B cell (primary cell): ENCODE results near the gene GLRA3. TPM values are rescaled to one million over a fixed set of nuclear protein-coding genes. Genes with fewer than 3 reads are reported as not detected.

Experiments
- ATAC-seq: fragments of 200-7000 bp; cut with Tn5 transposase; one replicate; pipeline ENCODE4 v1.10.0; 2021; ENCODE audit warnings: low read depth, mild to moderate bottlenecking, moderate number of reproducible peaks, moderate library complexity
- CTCF ChIA-PET: fragments of 350-600 bp; sonication (Branson Sonifier 250); formaldehyde crosslinking; loops from one replicate; lab custom pipeline; 2021; ENCODE audit warnings: antibody characterized with exemption, inconsistent platforms; lab: Charles Lee
- POLR2A ChIA-PET: fragments of 350-600 bp; sonication (Branson Sonifier 250); formaldehyde crosslinking; loops from one replicate; lab custom pipeline; 2021; ENCODE audit warnings: antibody characterized with exemption; lab: Charles Lee
- DNase-seq: peaks from one replicate; pipeline ENCODE4 v3.0.0; 2013
- H2AFZ ChIP-seq: 2 replicates; pipeline ENCODE4 v1.6.1; 2012; ENCODE audit warnings: mild to moderate bottlenecking, low read depth, low read length; ENCODE audit not compliant: insufficient read depth, poor library complexity, severe bottlenecking
- H3K27ac ChIP-seq, 2 donors: 1 replicate in 1 of 2; 2 replicates in 1 of 2; pipeline ENCODE4 v1.5.1; 2012 to 2013; ENCODE audit warnings: low read length in 2 of 2, mild to moderate bottlenecking in 2 of 2, moderate library complexity in 1 of 2
- H3K27me3 ChIP-seq, 4 experiments: fragments of 200-600 bp in 1 of 4; sonication (generic) in 1 of 4; replicated peaks in 1 of 4; 1 replicate in 2 of 4; 2 replicates in 2 of 4; pipeline versions ENCODE4 v1.6.1 to v1.7.0; 2013 to 2016; ENCODE audit warnings: low read length in 3 of 4, mild to moderate bottlenecking in 2 of 4, mixed read lengths in 1 of 4, moderate library complexity in 1 of 4; ENCODE audit not compliant: insufficient read depth in 4 of 4, control insufficient read depth in 3 of 4; ENCODE audit errors: control extremely low read depth in 1 of 4
- H3K36me3 ChIP-seq, 2 experiments: replicated peaks in 1 of 2; 1 replicate in 1 of 2; 2 replicates in 1 of 2; pipeline versions ENCODE4 v1.6.1 to v1.7.1; 2013; ENCODE audit warnings: low read length in 1 of 2; ENCODE audit not compliant: insufficient read depth in 2 of 2, control insufficient read depth in 1 of 2; ENCODE audit errors: control extremely low read depth in 1 of 2, extremely low read depth in 1 of 2
- H3K4me1 ChIP-seq, 2 donors: fragments of 200-600 bp in 1 of 2; sonication (generic) in 1 of 2; 1 replicate in 1 of 2; 2 replicates in 1 of 2; pipeline versions ENCODE4 v1.5.1 to v1.6.1; 2013 to 2017; ENCODE audit warnings: low read length in 2 of 2; ENCODE audit not compliant: control insufficient read depth in 2 of 2, insufficient read depth in 2 of 2
- H3K4me2 ChIP-seq: replicated peaks from 2 replicates; pipeline ENCODE3; 2012; ENCODE audit warnings: mild to moderate bottlenecking, low read depth, low read length; ENCODE audit not compliant: poor library complexity, severe bottlenecking
- H3K4me3 ChIP-seq, 5 experiments: fragments of 200-600 bp in 1 of 5; sonication (generic) in 1 of 5; 1 replicate in 3 of 5; 2 replicates in 2 of 5; pipeline versions ENCODE4 v1.5.1 to v1.7.0; 2011 to 2016; ENCODE audit warnings: low read length in 4 of 5, mild to moderate bottlenecking in 4 of 5, low read depth in 2 of 5, control low read depth in 1 of 5, moderate library complexity in 1 of 5; ENCODE audit not compliant: insufficient read depth in 1 of 5; ENCODE audit errors: control extremely low read depth in 1 of 5, extremely low read depth in 1 of 5
- H3K79me2 ChIP-seq: fragments of 200-600 bp; sonication (generic); one replicate; pipeline ENCODE4 v1.6.0; 2016; ENCODE audit warnings: low read length; ENCODE audit not compliant: control insufficient read depth, insufficient read depth
- H3K9ac ChIP-seq: fragments of 200-600 bp; sonication (generic); 2 replicates; pipeline ENCODE4 v1.6.1; 2017; ENCODE audit warnings: mild to moderate bottlenecking, low read length, moderate library complexity
- H3K9me3 ChIP-seq, 3 donors: one replicate each; pipeline versions ENCODE4 v1.6.1 to v1.7.1; 2013; ENCODE audit warnings: low read length in 2 of 3; ENCODE audit not compliant: control insufficient read depth in 2 of 3, insufficient read depth in 1 of 3; ENCODE audit errors: control extremely low read depth in 1 of 3
- H4K20me1 ChIP-seq: 2 replicates; pipeline ENCODE4 v1.6.0; 2012; ENCODE audit warnings: mild to moderate bottlenecking, low read length; ENCODE audit not compliant: insufficient read depth, control insufficient read depth, poor library complexity, severe bottlenecking
- H3K27ac Mint-ChIP-seq: one replicate; pipeline ENCODE4 v1.8.0; 2021; ENCODE audit warnings: mixed read lengths
- H3K27me3 Mint-ChIP-seq: one replicate; pipeline ENCODE4 v1.8.0; 2021; ENCODE audit warnings: mixed read lengths
- H3K4me1 Mint-ChIP-seq: one replicate; pipeline ENCODE4 v1.8.0; 2021; ENCODE audit warnings: mixed read lengths
- H3K4me3 Mint-ChIP-seq: one replicate; pipeline ENCODE4 v1.8.0; 2021; ENCODE audit warnings: mixed read lengths
- H3K9me3 Mint-ChIP-seq: one replicate; pipeline ENCODE4 v1.8.0; 2022; ENCODE audit warnings: mixed read lengths; ENCODE audit not compliant: insufficient read depth
- EZH2 ChIP-seq: IDR thresholded peaks from 2 replicates; pipeline ENCODE4 v1.6.1; 2012; ENCODE audit warnings: borderline replicate concordance, low read depth, mild to moderate bottlenecking, moderate library complexity, low read length; ENCODE audit not compliant: insufficient read depth, poor library complexity, severe bottlenecking
- WGBS: methylation state at CpG from one replicate; pipeline ENCODE4 v1.1.5; 2013; ENCODE audit warnings: missing lambda C conversion rate; ENCODE audit not compliant: insufficient coverage; 5-methylcytosine and 5-hydroxymethylcytosine counted together
- intact Hi-C: fragments of 100-400 bp; cut with micrococcal nuclease; formaldehyde crosslinking; loops from one replicate; pipeline ENCODE4 v1.10.0; 2022
- polyA plus RNA-seq: library from polyadenylated mRNA; depleted of rRNA; stranded (reverse); fragments of >200 nt; gene quantifications from 2 replicates; pipeline ENCODE4 v1.2.3, GENCODE V29; 2012
- total RNA-seq, 2 donors: library from RNA; stranded (reverse); fragments of 120-200 nt in 1 of 2; gene quantifications; 1 replicate in 1 of 2; 2 replicates in 1 of 2; pipeline versions ENCODE4 v1.2.3 to v1.2.4, GENCODE V29; 2013 to 2022
- TF ChIP-seq, protein P1 (sequence below): fragments of 200-600 bp; IDR thresholded peaks from one replicate; pipeline ENCODE4 v1.8.0; 2022; ENCODE audit warnings: antibody characterized with exemption, mild to moderate bottlenecking

Gene GLRA3
- total and polyA plus RNA-seq, 2 donors (not counting 1 experiment from before 2014, with no cell fraction given) = 0.12 to 0.30 TPM

GRCh38 chr4:174616661-174617060 is 212.4 kb downstream of the GLRA3 start:
- no peak overlapping the region for H3K9ac ChIP-seq
- ChIA-PET CTCF (no interaction called here), POLR2A (no interaction called here)
- WGBS = no CpG with 5 or more reads among the region's 3 CpGs
- no peaks in the 10 kb centered on the region for H4K20me1 ChIP-seq
- no peaks in the 10 kb centered on the region for H3K27me3 Mint-ChIP-seq
- H3K4me2 ChIP-seq = no peak overlapping the region
- peaks cover 2% of the 10 kb centered on the region for H3K9me3 Mint-ChIP-seq
- TF ChIP-seq EZH2 = no peak
- TF ChIP-seq, protein P1, sequence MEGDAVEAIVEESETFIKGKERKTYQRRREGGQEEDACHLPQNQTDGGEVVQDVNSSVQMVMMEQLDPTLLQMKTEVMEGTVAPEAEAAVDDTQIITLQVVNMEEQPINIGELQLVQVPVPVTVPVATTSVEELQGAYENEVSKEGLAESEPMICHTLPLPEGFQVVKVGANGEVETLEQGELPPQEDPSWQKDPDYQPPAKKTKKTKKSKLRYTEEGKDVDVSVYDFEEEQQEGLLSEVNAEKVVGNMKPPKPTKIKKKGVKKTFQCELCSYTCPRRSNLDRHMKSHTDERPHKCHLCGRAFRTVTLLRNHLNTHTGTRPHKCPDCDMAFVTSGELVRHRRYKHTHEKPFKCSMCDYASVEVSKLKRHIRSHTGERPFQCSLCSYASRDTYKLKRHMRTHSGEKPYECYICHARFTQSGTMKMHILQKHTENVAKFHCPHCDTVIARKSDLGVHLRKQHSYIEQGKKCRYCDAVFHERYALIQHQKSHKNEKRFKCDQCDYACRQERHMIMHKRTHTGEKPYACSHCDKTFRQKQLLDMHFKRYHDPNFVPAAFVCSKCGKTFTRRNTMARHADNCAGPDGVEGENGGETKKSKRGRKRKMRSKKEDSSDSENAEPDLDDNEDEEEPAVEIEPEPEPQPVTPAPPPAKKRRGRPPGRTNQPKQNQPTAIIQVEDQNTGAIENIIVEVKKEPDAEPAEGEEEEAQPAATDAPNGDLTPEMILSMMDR = no peak
- H2AFZ ChIP-seq = no peak overlapping the region
- peaks cover 3% of the 10 kb centered on the region for H3K4me1 Mint-ChIP-seq
- H3K4me3 ChIP-seq = no peak overlapping the region
- no peaks in the 10 kb centered on the region for H3K79me2 ChIP-seq
- H3K9me3 ChIP-seq = peaks cover 0 to 4% (median 0%) of the 10 kb centered on the region in 3 donors
- DNase-seq (no peak), ATAC-seq (no peak)
- no peaks in the 10 kb centered on the region for H3K36me3 ChIP-seq
- H3K4me1 ChIP-seq = no peaks in the 10 kb centered on the region
- H3K27ac Mint-ChIP-seq = no peak overlapping the region
- H3K27me3 ChIP-seq = no peaks in the 10 kb centered on the region
- no peak overlapping the region for H3K27ac ChIP-seq
- H3K4me3 Mint-ChIP-seq = no peak overlapping the region
- intact Hi-C loops = no loop called here

DNA sequence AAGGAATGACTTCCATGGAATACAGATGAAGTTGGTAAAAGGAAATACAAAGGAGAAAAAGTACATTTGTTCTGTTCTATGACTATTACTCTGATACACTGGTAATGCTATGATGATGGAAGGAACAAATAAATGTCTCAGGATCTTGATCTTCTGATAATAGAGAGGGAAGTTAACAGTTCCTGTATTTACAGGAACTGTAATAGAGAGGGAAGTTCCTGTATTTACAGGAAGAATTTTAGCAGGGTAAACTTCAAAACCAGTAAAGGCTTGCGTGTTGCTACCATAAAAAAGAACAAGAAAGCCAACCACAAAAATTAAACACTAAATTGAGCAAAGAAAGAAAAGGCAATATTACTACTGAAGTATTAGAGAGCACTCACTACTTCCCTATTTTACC is 215.1 kb downstream of the GLRA3 start:
- Histone ChIP-seq H3K27ac (no peak overlapping the region), H3K9ac (no peak overlapping the region), H3K79me2 (no peaks in the 10 kb centered on the region), H3K27me3 (no peaks in the 10 kb centered on the region), H3K4me2 (no peak overlapping the region), H4K20me1 (no peaks in the 10 kb centered on the region), H3K36me3 (no peaks in the 10 kb centered on the region), H3K4me1 (no peaks in the 10 kb centered on the region), H3K4me3 (no peak overlapping the region), H2AFZ (no peak overlapping the region), H3K9me3 (peaks cover 0 to 7% (median 3%) of the 10 kb centered on the region in 3 donors)
- TF ChIP-seq, protein P1 = no peak
- TF ChIP-seq EZH2 = no peak
- Mint-ChIP-seq H3K4me1 (peaks cover 3% of the 10 kb centered on the region), H3K27me3 (no peaks in the 10 kb centered on the region), H3K4me3 (no peak overlapping the region), H3K27ac (no peak overlapping the region), H3K9me3 (peaks cover 4% of the 10 kb centered on the region)
- ATAC-seq = no peak
- ChIA-PET CTCF (no interaction called here), POLR2A (no interaction called here)
- WGBS = no CpG with 5 or more reads among the region's 1 CpG
- DNase-seq = no peak
- intact Hi-C loops = no loop called here
